Activated B cell treated with CpG ODN at 0.5 μM for 24 hours (primary cell): ENCODE data around the gene SLC6A9. TPM values are rescaled to one million over a fixed set of nuclear protein-coding genes. Genes with fewer than 3 reads are reported as not detected.

ENCODE experiments used
- ATAC-seq: fragments of 200-7000 bp; cut with Tn5 transposase; one replicate; pipeline ENCODE4 v1.10.0; 2021; ENCODE audit warnings: low read depth, mild to moderate bottlenecking, moderate library complexity
- CTCF ChIA-PET: fragments of 350-600 bp; sonication (Branson Sonifier 250); formaldehyde crosslinking; loops from one replicate; lab custom pipeline; 2021; ENCODE audit warnings: antibody characterized with exemption; lab: Charles Lee
- POLR2A ChIA-PET: fragments of 350-600 bp; sonication (Branson Sonifier 250); formaldehyde crosslinking; loops from one replicate; lab custom pipeline; 2021; ENCODE audit warnings: antibody characterized with exemption; lab: Charles Lee
- DNase-seq: peaks from one replicate; pipeline ENCODE4 v3.0.0; 2022
- H3K27ac Mint-ChIP-seq: one replicate; pipeline ENCODE4 v1.8.0; 2020; ENCODE audit warnings: mixed read lengths
- H3K27me3 Mint-ChIP-seq: one replicate; pipeline ENCODE4 v1.8.0; 2021; ENCODE audit warnings: mixed read lengths
- H3K36me3 Mint-ChIP-seq: one replicate; pipeline ENCODE4 v1.8.0; 2021; ENCODE audit warnings: low read depth, mixed read lengths
- H3K4me1 Mint-ChIP-seq: one replicate; pipeline ENCODE4 v1.8.0; 2021; ENCODE audit warnings: mixed read lengths
- H3K4me3 Mint-ChIP-seq: one replicate; pipeline ENCODE4 v1.8.0; 2020; ENCODE audit warnings: mild to moderate bottlenecking, mixed read lengths
- H3K9me3 Mint-ChIP-seq: one replicate; pipeline ENCODE4 v1.8.0; 2020; ENCODE audit warnings: mixed read lengths
- intact Hi-C: fragments of 100-400 bp; cut with micrococcal nuclease; formaldehyde crosslinking; loops from one replicate; pipeline ENCODE4 v1.15.1; 2024
- total RNA-seq: library from RNA; stranded (reverse); gene quantifications from 2 replicates; pipeline ENCODE4 v1.2.3, GENCODE V29; 2022
- TF ChIP-seq, protein P1 (sequence below): fragments of 200-600 bp; IDR thresholded peaks from one replicate; pipeline ENCODE4 v1.8.0; 2022; ENCODE audit warnings: antibody characterized with exemption, mild to moderate bottlenecking

SLC6A9 gene
- total RNA-seq, 1 donor from 2014 or later = 10.4 TPM

DNA sequence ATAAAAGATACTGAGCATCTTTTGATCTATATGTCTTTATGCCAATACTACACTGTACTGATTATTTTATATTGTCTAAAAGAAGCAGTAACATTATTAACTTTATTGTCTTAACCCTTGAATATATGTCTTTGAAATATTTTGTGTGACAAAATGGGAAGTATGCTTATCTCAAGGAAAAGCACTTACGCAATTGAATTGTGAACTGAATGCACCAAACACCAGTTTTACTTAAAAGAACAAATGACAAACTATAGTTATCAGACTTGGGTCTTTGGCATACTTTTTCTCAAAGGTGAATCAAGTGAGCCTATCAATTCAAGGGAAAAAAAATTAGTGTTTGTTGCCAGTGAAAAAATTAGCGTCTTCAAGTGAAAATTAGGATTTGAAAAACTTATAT is 9.2 kb upstream of the SLC6A9 start:
- DNase-seq = no peak
- H3K36me3 Mint-ChIP-seq = no peaks in the 10 kb centered on the region
- H3K27me3 Mint-ChIP-seq = peaks cover 3% of the 10 kb centered on the region
- H3K9me3 Mint-ChIP-seq = no peaks in the 10 kb centered on the region
- TF ChIP-seq, protein P1, sequence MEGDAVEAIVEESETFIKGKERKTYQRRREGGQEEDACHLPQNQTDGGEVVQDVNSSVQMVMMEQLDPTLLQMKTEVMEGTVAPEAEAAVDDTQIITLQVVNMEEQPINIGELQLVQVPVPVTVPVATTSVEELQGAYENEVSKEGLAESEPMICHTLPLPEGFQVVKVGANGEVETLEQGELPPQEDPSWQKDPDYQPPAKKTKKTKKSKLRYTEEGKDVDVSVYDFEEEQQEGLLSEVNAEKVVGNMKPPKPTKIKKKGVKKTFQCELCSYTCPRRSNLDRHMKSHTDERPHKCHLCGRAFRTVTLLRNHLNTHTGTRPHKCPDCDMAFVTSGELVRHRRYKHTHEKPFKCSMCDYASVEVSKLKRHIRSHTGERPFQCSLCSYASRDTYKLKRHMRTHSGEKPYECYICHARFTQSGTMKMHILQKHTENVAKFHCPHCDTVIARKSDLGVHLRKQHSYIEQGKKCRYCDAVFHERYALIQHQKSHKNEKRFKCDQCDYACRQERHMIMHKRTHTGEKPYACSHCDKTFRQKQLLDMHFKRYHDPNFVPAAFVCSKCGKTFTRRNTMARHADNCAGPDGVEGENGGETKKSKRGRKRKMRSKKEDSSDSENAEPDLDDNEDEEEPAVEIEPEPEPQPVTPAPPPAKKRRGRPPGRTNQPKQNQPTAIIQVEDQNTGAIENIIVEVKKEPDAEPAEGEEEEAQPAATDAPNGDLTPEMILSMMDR = no peak
- POLR2A ChIA-PET = no interaction called here
- CTCF ChIA-PET = interaction anchor here (0.9 to 5.5 kb wide), 4 partner anchors 9 to 277 kb away, joined by 3 to 32 read pairs (median 5); no protein-coding TSS in a partner anchor
- peaks cover 6% of the 10 kb centered on the region for H3K4me1 Mint-ChIP-seq
- ATAC-seq = no peak
- intact Hi-C loops = no loop called here
- H3K4me3 Mint-ChIP-seq = no peak overlapping the region
- H3K27ac Mint-ChIP-seq = no peak overlapping the region

DNA sequence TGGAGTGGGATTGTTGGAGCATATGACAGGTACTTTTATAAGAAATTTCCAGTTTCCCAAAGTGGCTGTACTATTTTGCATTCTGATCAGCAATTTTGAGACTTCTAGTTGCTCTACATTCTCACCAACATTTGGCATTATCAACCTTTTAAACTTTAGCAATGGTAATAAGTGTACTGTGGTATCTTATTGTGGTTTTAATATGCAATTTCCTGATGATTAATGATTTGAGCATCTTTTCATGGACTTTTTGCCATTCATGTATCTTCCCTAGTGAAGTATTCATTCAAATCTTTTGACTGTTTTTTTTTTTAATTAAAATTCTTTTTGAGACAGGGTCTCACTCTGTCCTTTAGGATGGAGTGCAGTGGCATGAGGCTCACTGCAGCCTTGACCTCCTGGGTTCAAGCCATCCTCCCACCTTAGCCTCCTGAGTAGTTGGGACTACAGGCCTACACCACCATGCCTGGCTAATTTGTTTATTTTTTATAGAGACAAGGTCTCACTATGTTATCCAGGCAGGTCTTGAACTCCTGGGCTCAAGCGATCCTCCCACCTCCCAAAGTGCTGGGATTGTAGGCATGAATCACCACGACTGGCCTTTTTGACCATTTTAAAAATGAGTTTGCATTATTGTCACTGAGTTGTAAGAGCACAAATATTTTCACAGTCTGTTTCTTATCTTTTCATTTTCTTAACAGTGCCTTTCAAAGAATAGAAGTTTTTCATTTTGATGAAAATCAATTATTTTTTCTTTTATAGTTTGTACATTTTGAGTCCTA is 7.8 kb upstream of the SLC6A9 start:
- Mint-ChIP-seq H3K36me3 (no peaks in the 10 kb centered on the region), H3K4me1 (peaks cover 6% of the 10 kb centered on the region), H3K9me3 (no peaks in the 10 kb centered on the region), H3K27ac (no peak overlapping the region), H3K27me3 (no peaks in the 10 kb centered on the region), H3K4me3 (no peak overlapping the region)
- ChIA-PET CTCF (interaction anchor here (1.0 to 5.5 kb wide), 2 partner anchors 34 to 275 kb away, joined by 3 to 32 read pairs; no protein-coding TSS in a partner anchor), POLR2A (no interaction called here)
- DNase-seq (no peak), ATAC-seq (no peak)
- intact Hi-C loops = no loop called here
- TF ChIP-seq, protein P1 = no peak

DNA sequence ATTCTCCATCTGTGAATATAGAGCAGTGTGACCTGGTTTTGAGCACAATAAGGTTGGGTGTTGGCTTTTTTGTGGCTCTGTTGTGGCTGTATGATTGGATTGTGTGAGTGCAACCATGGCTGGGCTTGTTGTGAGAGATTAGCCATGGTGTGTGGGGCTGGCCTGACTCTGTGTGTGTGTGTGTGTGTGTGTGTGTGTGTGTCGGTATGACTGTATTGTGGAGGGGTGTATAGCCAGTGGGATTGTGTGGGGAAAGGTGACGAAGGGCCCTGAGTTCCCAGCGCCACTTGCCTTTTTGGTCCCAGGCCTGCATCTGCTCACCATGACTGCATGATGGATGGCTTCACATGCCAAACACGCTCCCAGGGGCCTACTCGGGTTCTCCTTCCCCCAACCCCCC is 5.9 kb upstream of the SLC6A9 start:
- Mint-ChIP-seq H3K9me3 (no peaks in the 10 kb centered on the region), H3K4me1 (peaks cover 6% of the 10 kb centered on the region), H3K4me3 (no peak overlapping the region), H3K36me3 (no peaks in the 10 kb centered on the region), H3K27me3 (no peaks in the 10 kb centered on the region), H3K27ac (no peak overlapping the region)
- POLR2A ChIA-PET = interaction anchor here (0.9 kb wide), 2 partner anchors 30 to 32 kb away, joined by 3 read pairs; no protein-coding TSS in a partner anchor
- DNase-seq = no peak
- ATAC-seq = no peak
- intact Hi-C loops = loop anchor here (2.0 kb wide), 2 partner anchors 508 to 810 kb away; no protein-coding TSS in a partner anchor
- CTCF ChIA-PET = interaction anchor here (0.8 to 5.5 kb wide), 19 partner anchors 8 to 273 kb away, joined by 3 to 150 read pairs (median 5); no protein-coding TSS in a partner anchor
- TF ChIP-seq, protein P1 = no peak

DNA sequence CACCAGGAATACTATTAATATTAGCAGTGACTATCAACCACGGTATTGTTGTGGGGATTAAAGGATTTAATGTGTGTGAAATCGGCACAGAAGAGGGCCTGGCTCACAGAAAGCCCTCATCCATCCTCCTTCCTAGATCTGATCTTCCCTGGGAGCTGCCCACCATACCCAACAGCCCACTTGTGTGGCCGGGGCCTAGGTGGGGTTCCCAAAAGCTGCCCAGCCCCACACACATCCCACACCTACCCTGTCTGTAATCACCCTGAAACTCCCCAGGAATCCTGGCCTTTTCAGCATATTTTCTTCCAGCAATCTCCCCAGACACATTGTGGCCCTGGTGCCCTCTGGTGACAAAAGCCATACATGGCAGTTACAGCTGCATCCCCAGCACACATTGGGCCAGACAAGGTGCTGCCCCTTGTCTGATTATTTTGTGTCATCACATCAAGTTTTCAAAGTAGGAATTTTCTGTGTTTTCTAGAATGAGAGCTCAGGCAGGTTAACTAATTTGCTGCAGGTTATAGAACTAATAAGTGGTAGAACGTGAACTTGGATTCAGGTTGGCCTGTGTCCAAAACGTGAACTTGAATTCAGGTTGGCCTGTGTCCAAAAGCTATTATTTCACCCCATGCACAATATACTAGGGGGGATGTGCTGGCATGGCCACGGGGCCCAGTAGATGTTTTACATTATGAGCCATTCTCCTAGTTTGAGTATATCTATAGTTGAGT is 5.3 kb upstream of the SLC6A9 start:
- TF ChIP-seq, protein P1 = no peak
- Mint-ChIP-seq H3K27ac (no peak overlapping the region), H3K36me3 (no peaks in the 10 kb centered on the region), H3K27me3 (no peaks in the 10 kb centered on the region), H3K9me3 (no peaks in the 10 kb centered on the region), H3K4me3 (no peak overlapping the region), H3K4me1 (peaks cover 6% of the 10 kb centered on the region)
- CTCF ChIA-PET = interaction anchor here (0.8 to 5.5 kb wide), 21 partner anchors 9 to 507 kb away, joined by 3 to 150 read pairs (median 4); no protein-coding TSS in a partner anchor
- ATAC-seq = peak; percentile 92
- POLR2A ChIA-PET = interaction anchor here (0.9 kb wide), 2 partner anchors 30 to 31 kb away, joined by 3 read pairs; no protein-coding TSS in a partner anchor
- peak; percentile 50 for DNase-seq
- intact Hi-C loops = loop anchor here (1.0 to 2.0 kb wide), 4 partner anchors 31 to 810 kb away; no protein-coding TSS in a partner anchor
